ENCODE data around the gene IL15RA.

GRCh38 chr10:6019796-6020195 lies 42.5 kb upstream of the IL15RA start:
- no peak for TF ChIP-seq POLR2A (IDR thresholded peaks at IDR 0.05)
- TF ChIP-seq CTCF (IDR thresholded peaks at IDR 0.05) = no peak
- TF ChIP-seq POLR2AphosphoS5 (IDR thresholded peaks at IDR 0.05; ENCODE audit: insufficient read depth in 1 of 2, low read depth in 1 of 2) = no peak
